IPS-18c (cell line): Measurements from ENCODE around the gene FECH.

Experiments used
- H3K4me3 ChIP-seq: 2 replicates; pipeline ENCODE4 v1.7.0; 2013; ENCODE audit warnings: low read depth, mild to moderate bottlenecking, low read length, moderate library complexity; ENCODE audit not compliant: insufficient read depth
- H3K9me3 ChIP-seq: one replicate; pipeline ENCODE4 v1.6.1; 2013; ENCODE audit warnings: mild to moderate bottlenecking, low read length, moderate library complexity; ENCODE audit not compliant: control insufficient read depth, insufficient read depth

The FECH gene

DNA sequence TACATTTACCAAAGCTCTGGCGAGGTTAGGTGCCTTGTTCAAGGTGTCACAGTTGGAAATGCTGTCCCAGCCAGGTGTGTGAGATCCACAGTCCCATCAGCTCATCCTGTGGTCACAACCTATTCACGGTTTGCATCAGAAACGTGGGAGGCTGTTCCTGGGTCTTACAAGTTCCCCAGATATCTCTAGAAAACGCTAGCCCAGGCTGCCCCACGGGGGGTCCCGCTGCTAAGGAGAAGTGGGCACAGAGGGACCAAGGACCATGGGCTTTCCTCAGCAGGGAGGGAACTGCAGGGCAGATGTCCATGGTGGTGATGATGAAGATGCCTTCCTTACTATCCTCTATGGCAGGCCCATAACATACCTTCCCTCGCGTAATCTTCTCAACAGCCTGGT is 649 bp downstream of the FECH start:
- peak overlapping the region; percentile 88 for H3K4me3 ChIP-seq
- no peaks in the 10 kb centered on the region for H3K9me3 ChIP-seq

GRCh38 chr18:57585421-57585820 is 1.1 kb downstream of the FECH start:
- H3K4me3 ChIP-seq: no peak overlapping the region
- H3K9me3 ChIP-seq: no peaks in the 10 kb centered on the region

DNA sequence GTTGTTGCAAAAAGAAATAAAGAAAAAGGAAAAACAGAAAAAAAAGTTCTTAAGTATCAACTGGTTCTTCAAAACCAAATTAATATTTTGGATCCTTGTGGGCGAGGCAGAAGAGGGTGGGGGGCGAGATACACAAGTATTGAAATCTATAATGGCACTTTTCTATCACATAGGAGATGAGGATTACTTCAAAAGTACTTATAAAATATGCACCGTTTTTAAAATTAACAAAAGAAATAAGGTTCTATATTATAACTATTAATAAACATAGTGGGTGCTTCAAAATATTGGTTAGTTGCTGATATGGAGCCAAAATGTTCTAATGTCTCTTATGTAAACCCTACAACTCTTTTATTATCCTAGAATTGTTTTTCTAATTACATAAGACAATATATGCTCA is 2.1 kb downstream of the FECH start:
- Histone ChIP-seq H3K4me3 (no peak overlapping the region), H3K9me3 (no peaks in the 10 kb centered on the region)

GRCh38 chr18:57583297-57583835 is 3.1 kb downstream of the FECH start:
- Histone ChIP-seq H3K4me3 (no peak overlapping the region), H3K9me3 (no peaks in the 10 kb centered on the region)

DNA sequence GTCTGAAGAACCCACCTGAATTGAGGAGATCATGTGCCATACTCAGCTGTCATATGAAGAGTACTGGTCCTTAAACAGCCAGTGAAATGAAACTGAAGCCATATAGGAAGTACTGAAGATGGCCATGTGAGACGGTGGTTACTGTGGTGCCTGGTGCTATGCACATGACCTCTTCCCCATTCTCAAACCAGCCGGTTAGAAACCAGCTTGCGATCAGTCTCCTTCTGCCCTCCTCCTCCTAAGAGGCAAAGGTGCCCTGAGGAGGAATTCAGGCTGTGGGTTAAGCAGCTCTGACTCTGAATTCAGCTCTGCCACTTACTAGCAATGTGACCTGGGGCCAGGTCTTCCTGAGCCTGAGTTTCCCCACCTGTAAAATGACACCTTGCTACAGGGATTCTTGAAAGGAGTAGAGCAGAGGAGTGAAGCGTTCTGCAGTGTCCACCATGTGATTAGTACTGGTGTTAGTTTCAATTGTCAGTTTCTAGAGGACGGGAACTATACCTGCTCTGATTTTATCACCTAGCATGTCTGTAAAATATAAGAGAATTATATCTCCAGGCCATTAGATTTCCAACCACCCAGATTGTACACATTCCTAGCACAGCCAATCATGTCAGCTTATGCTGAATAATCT is 5.1 kb downstream of the FECH start:
- no peak overlapping the region for H3K4me3 ChIP-seq
- no peaks in the 10 kb centered on the region for H3K9me3 ChIP-seq

DNA sequence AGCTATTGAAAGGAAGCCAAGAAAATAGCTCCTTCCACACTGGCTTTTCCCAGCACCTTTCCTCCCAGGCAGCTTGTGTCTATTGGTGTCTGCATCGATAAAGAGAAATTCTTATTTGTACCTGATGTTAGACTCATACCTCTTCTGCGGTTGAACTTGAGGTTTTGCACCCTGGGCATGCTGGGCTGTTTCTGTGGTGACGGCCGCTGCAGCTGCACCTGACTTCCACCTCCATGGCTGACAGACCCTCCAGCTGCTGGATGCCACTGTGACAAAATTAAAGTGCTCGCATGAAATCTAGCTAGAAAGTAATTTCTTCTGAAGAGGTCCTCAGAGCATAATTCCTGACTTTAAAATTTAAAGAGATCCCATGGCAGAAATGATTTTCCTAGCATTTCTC is 6.6 kb downstream of the FECH start:
- Histone ChIP-seq H3K4me3 (no peak overlapping the region), H3K9me3 (no peaks in the 10 kb centered on the region)

DNA sequence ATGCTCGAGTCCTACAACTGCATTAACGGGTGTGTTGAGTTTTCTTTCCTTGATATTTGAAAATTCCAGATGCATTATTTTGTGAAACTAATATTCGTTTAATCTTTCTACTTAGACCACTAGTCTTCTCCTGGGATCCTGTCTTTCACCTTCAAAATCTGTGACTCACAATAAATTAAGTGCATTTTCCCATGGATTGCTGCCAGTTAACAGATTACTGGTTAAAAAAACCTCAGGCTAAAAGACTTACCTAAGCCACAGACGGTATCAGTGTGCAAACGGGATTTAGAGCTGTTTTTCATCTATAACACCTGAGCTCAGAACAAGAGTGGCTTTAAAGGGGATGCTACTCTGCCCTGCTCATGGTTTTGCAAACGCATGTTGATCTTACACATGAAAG is 10.2 kb downstream of the FECH start:
- no peaks in the 10 kb centered on the region for H3K9me3 ChIP-seq
- no peak overlapping the region for H3K4me3 ChIP-seq

- no peak overlapping the region for H3K4me3 ChIP-seq
- H3K9me3 ChIP-seq: no peaks in the 10 kb centered on the region
Measured at GRCh38 chr18:57575542-57575941, 11.0 kb downstream of the FECH start.

DNA sequence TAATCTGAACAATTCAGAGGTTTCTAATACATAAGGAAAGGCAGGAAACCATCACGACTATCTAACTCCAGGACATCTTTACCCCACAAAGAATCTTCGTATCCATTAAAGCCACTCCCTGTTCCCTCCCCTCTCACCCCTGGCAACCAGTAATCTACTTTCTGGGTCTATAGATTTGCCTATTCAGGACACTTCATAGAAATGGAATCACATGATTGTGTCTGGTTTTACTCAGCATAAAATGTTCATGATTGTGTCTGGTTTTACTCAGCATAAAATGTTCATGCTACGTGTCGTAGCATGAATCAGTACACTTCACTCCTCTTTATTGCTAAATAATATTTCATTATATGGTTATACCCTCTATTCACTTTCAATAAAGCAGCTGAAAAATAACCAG is 11.6 kb downstream of the FECH start:
- no peaks in the 10 kb centered on the region for H3K9me3 ChIP-seq
- H3K4me3 ChIP-seq: no peak overlapping the region

GRCh38 chr18:57570162-57570561 is 16.3 kb downstream of the FECH start:
- Histone ChIP-seq H3K9me3 (no peaks in the 10 kb centered on the region), H3K4me3 (no peak overlapping the region)

GRCh38 chr18:57569133-57569532 is 17.4 kb downstream of the FECH start:
- Histone ChIP-seq H3K9me3 (no peaks in the 10 kb centered on the region), H3K4me3 (no peak overlapping the region)

DNA sequence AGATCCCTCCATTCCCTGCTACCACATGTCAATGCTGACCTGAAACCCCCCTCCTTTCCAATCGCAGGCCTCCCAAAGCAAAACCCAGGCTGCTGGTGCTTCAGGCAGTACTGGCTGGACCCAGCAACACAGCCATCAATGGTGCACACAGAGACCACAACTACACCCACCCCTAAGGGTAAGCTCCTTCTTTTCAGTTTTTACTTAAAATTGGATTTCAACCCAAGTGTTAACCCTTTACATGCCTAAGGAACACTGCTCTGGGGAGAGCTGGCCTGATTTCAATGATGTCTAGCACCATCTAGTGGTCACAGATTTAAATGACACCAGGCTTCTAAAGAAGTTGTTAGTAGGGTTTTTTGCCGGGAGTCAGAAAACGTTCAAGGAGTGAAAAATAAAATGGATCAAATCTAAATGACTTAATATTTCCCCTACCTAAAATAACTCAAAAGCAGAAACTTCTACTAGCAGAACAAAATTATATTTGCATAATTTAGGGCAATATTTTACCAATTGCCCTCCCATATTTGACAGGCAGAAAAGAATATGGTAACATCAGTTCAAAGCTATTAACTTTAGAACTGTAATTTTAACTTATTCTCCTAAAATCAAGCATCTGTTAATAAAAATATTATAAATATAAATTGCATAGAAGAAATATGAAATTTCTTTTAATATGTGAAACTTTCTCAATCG is 24.6 kb downstream of the FECH start:
- H3K9me3 ChIP-seq: no peaks in the 10 kb centered on the region
- no peak overlapping the region for H3K4me3 ChIP-seq

DNA sequence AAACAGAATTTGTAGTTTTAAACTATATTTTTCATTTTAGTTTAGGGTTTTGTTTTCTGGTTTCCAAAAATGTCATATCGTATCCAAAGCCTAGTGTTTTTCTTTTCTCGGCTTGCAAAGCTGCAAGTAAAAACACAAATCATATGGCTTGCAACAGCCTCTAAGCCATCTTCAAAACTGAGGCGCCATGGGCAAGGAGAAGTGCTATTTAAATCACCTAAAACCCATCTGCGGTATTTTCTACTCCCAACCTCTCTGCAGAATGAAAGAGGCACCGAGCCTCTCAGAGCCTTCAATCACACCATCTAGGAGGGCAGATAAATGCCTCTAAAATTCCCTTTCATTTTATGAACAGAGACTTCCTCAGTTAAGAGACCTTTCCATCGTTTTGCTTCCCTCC is 25.2 kb downstream of the FECH start:
- Histone ChIP-seq H3K9me3 (no peaks in the 10 kb centered on the region), H3K4me3 (no peak overlapping the region)

DNA sequence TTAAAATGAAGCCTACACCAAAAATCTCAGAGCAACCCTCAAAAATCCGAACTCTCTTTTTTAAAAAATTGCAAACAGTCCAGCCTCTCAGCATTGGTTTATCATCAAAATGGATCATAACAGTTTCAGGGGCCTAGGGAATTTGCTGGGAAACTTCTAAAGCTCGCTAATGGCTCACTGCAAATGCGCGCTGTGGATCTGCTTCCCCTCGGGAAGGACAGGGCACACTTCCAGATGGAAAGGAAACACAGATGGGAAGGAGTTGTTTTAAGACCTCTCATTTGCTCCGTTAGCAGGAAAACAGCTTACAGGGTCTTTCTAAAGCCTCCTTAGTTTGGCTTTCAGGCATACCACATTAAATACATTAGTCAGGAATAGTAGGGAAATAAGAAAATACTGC is 27.2 kb downstream of the FECH start:
- Histone ChIP-seq H3K4me3 (no peak overlapping the region), H3K9me3 (no peaks in the 10 kb centered on the region)

DNA sequence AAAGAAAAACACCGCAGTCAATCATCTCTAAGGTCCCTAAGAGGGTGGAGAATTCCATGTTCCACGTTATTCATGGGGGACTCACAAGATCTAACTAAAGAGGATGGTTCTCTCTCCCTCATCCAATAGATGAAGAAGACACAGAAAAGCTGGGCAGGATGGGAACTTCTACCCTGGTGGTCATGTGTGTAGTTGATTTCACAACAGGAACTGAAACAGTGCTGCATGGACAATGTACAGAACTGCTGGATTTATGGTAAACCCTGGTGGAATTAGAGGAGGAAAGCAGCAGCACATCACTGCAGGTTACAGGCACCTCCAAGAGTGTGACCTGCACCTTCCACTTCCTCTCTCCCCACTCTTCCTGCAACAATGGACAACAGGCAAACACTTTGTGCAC is 31.4 kb downstream of the FECH start:
- Histone ChIP-seq H3K4me3 (no peak overlapping the region), H3K9me3 (no peaks in the 10 kb centered on the region)

- Histone ChIP-seq H3K9me3 (no peaks in the 10 kb centered on the region), H3K4me3 (no peak overlapping the region)
Measured at GRCh38 chr18:57550510-57550909, 36.0 kb downstream of the FECH start.

GRCh38 chr18:57547260-57547659 is 39.2 kb downstream of the FECH start:
- no peak overlapping the region for H3K4me3 ChIP-seq
- H3K9me3 ChIP-seq: no peaks in the 10 kb centered on the region

- no peak overlapping the region for H3K4me3 ChIP-seq
- H3K9me3 ChIP-seq: no peaks in the 10 kb centered on the region
Measured at GRCh38 chr18:57544936-57545660, 41.4 kb downstream of the FECH start.
